HG03342 (cell line): ENCODE results near the gene ZNF511.

Source experiments
- ATAC-seq: cut with Tn5 transposase; IDR thresholded peaks from one replicate; pipeline ENCODE4 v1.9.1; 2021; ENCODE audit warnings: mild to moderate bottlenecking, moderate library complexity; ENCODE audit not compliant: unreplicated experiment

Gene ZNF511

GRCh38 chr10:133289761-133290160 lies 19.0 kb upstream of the ZNF511 start:
- ATAC-seq: no peak

DNA sequence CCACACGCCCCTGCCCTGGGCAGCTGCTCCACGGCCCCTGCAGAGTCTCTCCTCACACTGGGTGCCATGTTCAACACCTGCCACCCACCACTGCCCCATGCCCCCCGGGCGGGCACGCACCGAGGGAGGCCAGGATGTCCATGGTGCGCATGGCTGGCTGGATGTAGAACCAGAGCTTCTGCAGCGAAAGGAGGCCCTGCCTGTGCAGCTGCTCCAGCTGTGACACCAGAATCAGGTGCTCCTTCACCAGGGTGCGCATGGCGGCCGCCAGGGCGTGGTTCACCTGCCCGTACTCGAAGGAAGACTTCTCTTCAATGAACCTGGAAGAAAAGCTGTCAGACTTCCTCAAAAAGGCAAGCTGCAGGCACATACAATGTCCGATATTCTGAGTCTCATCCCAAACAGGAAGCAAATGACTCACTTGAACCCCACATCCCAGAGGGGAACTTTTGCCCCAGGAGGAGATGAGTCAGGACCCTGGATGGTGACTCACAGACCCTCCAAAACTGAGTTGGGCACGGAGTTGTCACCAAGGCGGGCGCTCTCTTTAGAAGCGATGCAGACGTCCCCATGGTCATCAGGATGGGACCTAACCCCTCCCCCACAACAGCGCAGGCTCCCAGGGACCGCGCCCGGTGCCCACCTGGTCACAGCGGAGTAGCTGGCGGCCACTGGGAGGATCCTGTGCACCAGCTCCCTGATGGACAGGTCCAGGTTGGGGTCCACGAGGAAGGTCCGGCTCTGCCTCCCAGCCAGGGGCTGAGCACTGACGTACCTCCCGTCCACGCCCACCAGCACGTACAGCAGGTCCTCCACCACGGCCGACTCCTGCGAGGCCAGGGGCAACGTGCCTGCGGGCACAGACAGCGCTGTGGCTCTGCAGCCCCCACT lies 15.6 kb upstream of the ZNF511 start:
- ATAC-seq: no peak

- ATAC-seq: no peak
Observed at GRCh38 chr10:133293810-133294119, 14.9 kb upstream of the ZNF511 start.

- no peak for ATAC-seq
Observed at GRCh38 chr10:133294189-133294588, 14.5 kb upstream of the ZNF511 start.

- no peak for ATAC-seq
Observed at GRCh38 chr10:133295426-133296320, 13.0 kb upstream of the ZNF511 start.

DNA sequence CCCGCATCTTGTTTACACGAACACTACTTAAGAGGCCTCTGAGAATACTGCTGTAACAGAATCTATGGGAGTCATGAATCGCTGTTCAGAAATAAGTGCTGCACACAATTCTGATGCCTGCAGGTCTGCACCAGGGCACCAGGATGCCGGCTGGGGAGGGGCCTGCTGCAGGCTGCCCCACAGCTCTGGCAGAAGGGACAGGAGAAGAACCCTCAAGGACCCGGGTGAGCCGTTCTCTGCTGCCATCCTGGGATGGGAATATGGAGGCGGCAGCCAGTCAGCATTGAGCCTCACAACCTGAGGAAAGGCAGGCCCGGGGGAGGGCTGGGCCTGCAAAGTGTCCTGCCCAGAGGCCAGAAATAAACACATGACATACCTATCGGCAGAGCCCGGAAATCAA lies 11.2 kb upstream of the ZNF511 start:
- no peak for ATAC-seq

DNA sequence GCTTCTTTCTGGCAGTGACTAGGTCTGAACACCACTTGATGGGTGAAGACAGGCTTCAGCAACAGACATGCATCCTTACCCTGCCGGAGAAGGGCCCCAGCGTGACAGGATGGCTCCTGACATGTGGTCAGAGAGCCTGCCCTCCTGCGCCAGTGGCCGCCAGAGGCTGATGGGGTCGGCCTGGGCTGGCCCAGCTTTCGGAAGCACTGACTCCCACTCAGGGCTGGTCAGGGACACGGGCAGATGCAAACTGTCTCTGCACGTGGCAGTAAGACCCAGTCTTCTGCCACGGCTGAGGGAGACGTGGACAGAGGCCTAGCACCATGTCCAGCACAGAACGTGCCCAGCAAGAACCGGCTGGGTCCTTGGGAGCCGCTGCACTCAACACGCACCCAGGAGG lies 10.2 kb upstream of the ZNF511 start:
- no peak for ATAC-seq

GRCh38 chr10:133299224-133299623 lies 9.5 kb upstream of the ZNF511 start:
- ATAC-seq: no peak

GRCh38 chr10:133299738-133300137 lies 9.0 kb upstream of the ZNF511 start:
- ATAC-seq: no peak

- no peak for ATAC-seq
Observed at GRCh38 chr10:133302230-133302629, 6.5 kb upstream of the ZNF511 start.

DNA sequence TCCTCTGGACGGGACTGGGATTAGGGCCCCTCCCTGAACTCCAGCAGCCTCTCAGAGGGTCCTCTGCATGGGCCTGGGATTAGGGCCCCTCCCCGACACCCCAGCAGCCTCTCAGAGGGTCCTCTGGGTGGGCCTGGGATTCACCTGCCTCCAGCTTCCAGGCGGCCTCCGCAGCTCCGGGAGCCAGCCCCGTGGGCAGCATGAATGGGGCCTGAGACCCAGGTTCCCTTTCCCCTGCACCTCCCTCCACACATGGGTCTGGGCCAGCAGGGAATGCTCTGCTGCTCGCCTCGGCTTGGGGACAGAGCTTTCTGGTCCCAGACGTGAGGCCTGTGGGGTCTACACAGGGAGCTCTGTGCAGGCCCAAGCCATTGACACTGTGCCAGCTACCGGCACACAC lies 5.5 kb upstream of the ZNF511 start:
- no peak for ATAC-seq

DNA sequence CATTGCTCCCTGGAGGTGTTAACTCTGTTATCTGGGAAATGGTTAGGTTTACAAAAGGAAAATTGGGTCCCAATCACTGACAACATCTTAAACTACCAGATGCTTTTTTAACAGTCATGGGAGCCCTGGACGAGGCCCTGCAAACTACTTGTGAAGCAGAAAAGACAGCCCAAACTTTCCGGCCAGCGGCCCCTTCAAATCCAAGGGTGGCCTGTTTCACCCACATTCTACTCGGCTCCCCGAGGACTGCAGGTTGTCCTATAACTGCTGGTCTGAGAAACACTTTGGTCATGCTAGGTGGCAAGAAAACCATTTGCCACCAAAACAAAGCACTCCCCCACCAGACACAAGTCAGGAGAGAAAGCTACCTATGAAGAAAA lies 2.6 kb upstream of the ZNF511 start:
- ATAC-seq: no peak

DNA sequence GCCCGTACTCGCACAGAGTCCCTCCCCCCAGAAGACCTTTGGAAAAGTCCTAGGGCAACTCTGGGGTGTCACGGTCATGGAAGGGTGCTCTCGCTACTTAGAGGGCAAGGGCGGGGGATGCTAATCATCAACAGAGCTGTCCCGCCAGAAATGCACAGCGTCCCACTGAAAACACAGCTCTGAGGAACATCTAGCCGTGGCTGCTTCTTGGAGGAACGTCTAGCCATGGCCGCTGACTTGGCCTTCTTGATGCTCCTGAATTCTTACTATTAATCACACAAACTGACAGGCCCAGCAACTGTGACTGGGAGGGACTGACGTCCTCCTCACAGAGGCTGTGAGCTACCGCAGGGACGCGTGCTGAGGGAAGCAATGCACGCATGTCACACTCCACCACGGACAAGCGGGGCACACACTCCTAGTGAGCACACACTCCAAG lies 1.8 kb upstream of the ZNF511 start:
- no peak for ATAC-seq

DNA sequence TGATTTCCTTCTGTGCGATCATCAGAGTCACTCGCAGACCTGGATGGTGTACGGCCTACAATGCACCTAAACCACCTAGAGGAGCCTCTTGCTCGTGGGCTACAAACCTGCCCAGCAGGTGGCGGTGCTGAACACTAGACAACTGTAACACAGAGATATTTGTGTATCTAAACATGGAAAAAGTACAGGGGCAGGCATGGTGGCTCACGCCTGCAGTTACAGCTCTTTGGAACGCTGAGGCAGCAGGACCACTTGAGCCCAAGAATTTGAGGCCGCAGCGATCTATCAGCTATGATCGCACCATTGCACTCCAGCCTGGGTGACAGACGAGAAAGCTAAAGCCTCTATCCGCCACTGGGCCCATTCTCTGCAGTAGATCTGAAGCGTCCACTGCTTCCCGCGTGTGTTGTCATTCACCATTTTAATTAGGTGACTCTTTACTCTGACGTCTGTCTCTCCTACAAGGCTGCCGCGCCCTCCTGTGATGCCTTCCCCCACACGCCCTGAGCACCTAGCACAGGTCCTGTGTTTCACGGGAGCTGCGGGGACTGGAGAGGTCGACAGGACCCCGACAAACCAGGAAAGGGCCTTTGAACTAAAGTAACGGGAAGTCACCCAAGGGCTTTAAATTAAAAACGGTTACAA lies 816 bp upstream of the ZNF511 start:
- ATAC-seq: peak; percentile 40

- ATAC-seq: peak; percentile 67
Observed at GRCh38 chr10:133309100-133309719, 496 bp downstream of the ZNF511 start.

DNA sequence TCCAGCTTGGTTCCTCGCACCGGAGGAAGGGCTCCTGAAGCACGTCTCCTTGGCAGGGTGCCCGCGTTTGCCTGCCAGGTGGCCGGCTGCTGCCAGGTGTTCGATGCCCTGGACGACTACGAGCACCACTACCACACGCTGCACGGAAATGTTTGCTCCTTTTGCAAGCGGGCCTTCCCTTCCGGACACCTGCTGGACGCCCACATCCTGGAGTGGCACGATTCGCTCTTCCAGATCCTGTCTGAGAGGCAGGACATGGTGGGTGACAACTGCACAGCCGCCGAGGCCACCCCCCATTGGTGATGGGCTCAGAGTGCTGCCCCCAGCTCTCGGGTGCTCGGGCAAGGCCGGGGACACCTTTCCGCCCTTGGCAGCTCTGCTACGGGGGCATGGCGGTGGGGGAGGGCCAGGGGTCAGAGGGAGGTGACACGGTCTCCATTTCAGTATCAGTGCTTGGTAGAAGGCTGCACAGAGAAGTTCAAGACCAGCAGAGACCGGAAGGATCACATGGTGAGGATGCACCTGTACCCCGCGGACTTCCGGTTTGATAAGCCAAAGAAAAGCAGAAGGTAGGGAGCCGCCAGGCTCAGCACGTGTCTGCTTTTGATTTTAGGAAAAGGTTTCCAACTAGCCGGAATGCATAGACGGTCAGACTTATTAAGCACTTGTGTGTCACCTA lies 1.1 kb downstream of the ZNF511 start:
- ATAC-seq: no peak

DNA sequence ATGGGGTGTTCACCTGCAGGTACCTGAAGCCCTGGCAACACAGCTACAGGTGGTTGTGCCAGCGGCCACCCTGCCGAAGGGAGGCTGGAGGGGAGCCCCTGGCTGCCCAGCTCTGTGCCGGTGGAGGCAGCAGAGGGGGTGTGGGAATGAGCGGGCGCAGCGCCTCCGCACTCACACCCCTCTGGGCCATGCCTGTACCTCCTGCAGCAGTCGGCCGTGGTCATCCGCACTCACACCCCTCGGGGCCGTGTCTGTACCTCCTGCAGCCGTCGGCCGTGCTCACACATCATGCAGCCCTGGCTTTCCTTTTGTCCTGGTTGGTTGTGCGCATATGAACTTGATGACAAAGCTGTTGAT lies 1.7 kb downstream of the ZNF511 start:
- no peak for ATAC-seq

- no peak for ATAC-seq
Observed at GRCh38 chr10:133310789-133311188, 2.1 kb downstream of the ZNF511 start.

DNA sequence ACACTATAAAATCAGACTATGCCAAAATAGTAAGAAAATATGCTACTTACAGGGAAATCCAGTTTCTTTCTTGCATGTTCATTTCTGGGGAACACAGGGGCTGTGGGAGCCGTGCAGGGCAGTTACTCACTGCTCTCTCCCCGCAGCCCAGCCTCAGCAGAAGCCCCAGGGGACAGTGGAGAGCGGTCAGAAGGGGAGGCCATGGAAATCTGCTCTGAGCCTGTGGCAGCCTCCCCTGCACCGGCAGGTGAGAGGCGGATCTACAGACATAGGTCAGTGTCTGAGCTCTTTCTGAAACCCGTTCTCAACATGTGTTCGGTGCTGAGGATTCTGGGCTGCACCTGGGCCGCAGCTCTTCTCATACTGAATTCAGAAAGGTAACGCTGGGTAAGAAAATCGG lies 2.9 kb downstream of the ZNF511 start:
- no peak for ATAC-seq

- no peak for ATAC-seq
Observed at GRCh38 chr10:133312016-133312768, 3.5 kb downstream of the ZNF511 start.
